Lung (tissue), 12 donors: ENCODE measurements around the gene ACO2. TPM values are rescaled to one million over a fixed set of nuclear protein-coding genes. Genes with fewer than 3 reads are reported as not detected.
A peak's percentile ranks its signal among the peaks of the same experiment; 100 is the strongest.

Experiments
- ATAC-seq: fragments of 200-7000 bp; cut with Tn5 transposase; one replicate; pipeline ENCODE4 v1.9.1; 2020; ENCODE audit warnings: moderate number of reproducible peaks; ENCODE audit not compliant: insufficient read depth, low FRiP score
- DNase-seq, 3 donors: peaks; one replicate each; pipeline ENCODE4 v3.0.0-alpha.2; 2013 to 2017
- H3K27ac ChIP-seq, 2 donors: one replicate each; pipeline ENCODE4 v1.5.1; 2013; ENCODE audit warnings: mild to moderate bottlenecking in 2 of 2, moderate library complexity in 2 of 2, control low read depth in 1 of 2, inconsistent platforms in 1 of 2, low read depth in 1 of 2, low read length in 1 of 2
- H3K27me3 ChIP-seq, 3 donors: one replicate each; pipeline ENCODE4 v1.5.1; 2013; ENCODE audit warnings: low read length in 2 of 3; ENCODE audit not compliant: control insufficient read depth in 3 of 3, insufficient read depth in 3 of 3
- H3K36me3 ChIP-seq, 4 donors: one replicate each; pipeline ENCODE4 v1.5.1; 2013; ENCODE audit warnings: low read length in 4 of 4, mild to moderate bottlenecking in 1 of 4, moderate library complexity in 1 of 4; ENCODE audit not compliant: control insufficient read depth in 4 of 4, insufficient read depth in 4 of 4
- H3K4me1 ChIP-seq, 5 donors: one replicate each; pipeline ENCODE4 v1.5.1; 2013; ENCODE audit warnings: low read length in 5 of 5, mild to moderate bottlenecking in 2 of 5, moderate library complexity in 1 of 5; ENCODE audit not compliant: control insufficient read depth in 5 of 5, insufficient read depth in 5 of 5
- H3K4me3 ChIP-seq: one replicate; pipeline ENCODE4 v1.5.1; 2013; ENCODE audit warnings: mild to moderate bottlenecking, control low read depth, moderate library complexity
- H3K9ac ChIP-seq, 2 donors: one replicate each; pipeline ENCODE4 v1.5.1; 2013; ENCODE audit warnings: low read length in 2 of 2, control low read depth in 1 of 2; ENCODE audit not compliant: insufficient read depth in 1 of 2
- H3K9me3 ChIP-seq, 4 donors: one replicate each; pipeline ENCODE4 v1.5.1; 2013; ENCODE audit warnings: low read length in 3 of 4, mild to moderate bottlenecking in 1 of 4, moderate library complexity in 1 of 4; ENCODE audit not compliant: control insufficient read depth in 4 of 4, insufficient read depth in 3 of 4
- CTCF ChIP-seq: IDR thresholded peaks from 2 replicates; pipeline ENCODE4 v1.5.1; 2012; ENCODE audit warnings: mild to moderate bottlenecking; ENCODE audit errors: control extremely low read depth, extremely low read depth
- WGBS, 2 donors: extraction: QIAGEN DNeasy Blood & Tissue Kit; methylation state at CpG; one replicate each; pipeline ENCODE4 v1.1.7; 2013; 5-methylcytosine and 5-hydroxymethylcytosine counted together
- polyA plus RNA-seq, 2 donors: library from polyadenylated mRNA; stranded (reverse); fragments of 200-250 nt; gene quantifications; one replicate each; pipeline ENCODE4 v1.2.1, GENCODE V29; 2013
- total RNA-seq, 2 donors: library from RNA; depleted of rRNA in 1 of 2; stranded (reverse); fragments of >200 nt in 1 of 2; gene quantifications; one replicate each; pipeline ENCODE4 v1.2.1, GENCODE V29; 2014 to 2021
- donor health status: control.
- donor health status: control.
- donor health status: Bipolar disorder and iron deficiency.
- donor health status: healthy.
- donor health status: DM: yes; HTN: yes; CAD: no.

ACO2 gene
- total and polyA plus RNA-seq, 4 donors: 34.1 to 101 (median 62.5) TPM

DNA sequence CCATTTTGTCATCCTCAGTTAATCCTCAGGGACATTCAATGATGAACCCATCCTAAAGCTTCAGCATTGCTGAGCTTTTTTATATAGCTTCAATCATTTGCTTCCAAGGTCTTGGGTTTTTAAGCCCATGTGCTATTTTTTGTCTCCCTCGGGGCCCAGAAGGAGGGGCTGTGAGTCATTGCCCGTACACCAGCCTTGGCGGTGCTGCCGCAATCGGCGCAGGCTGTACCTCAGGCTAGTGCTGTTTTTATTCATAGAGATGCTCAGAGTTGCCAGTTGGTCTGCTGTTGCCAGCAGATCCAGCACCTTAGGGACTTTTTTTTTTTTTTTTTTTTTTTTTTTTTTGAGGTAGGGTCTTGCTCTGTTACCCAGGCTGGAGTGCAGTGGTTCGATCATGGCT lies 35.5 kb downstream of the ACO2 start:
- no peaks in the 10 kb centered on the region for H3K4me1 ChIP-seq
- no peak for ATAC-seq
- peaks cover 20 to 44% (median 28%) of the 10 kb centered on the region in 4 donors for H3K36me3 ChIP-seq
- peak overlapping the region in 1 of 2 donors; percentile 63 for H3K27ac ChIP-seq
- H3K9me3 ChIP-seq: no peaks in the 10 kb centered on the region
- TF ChIP-seq CTCF: no peak
- 86 to 93% methylated on average over 7 of the region's 7 CpGs for WGBS, 2 donors
- no peaks in the 10 kb centered on the region for H3K27me3 ChIP-seq
- DNase-seq: no peak
- H3K4me3 ChIP-seq: no peak overlapping the region
- H3K9ac ChIP-seq: no peak overlapping the region

GRCh38 chr22:41504816-41505215 lies 35.9 kb downstream of the ACO2 start:
- Histone ChIP-seq H3K27me3 (no peaks in the 10 kb centered on the region), H3K9me3 (no peaks in the 10 kb centered on the region), H3K9ac (no peak overlapping the region), H3K4me1 (no peaks in the 10 kb centered on the region), H3K4me3 (no peak overlapping the region), H3K27ac (peak overlapping the region in 1 of 2 donors; percentile 63), H3K36me3 (peaks cover 18 to 43% (median 26%) of the 10 kb centered on the region in 4 donors)
- DNase-seq (no peak), ATAC-seq (no peak)
- no peak for TF ChIP-seq CTCF
- WGBS, 2 donors: 76 to 87% methylated on average over 4 of the region's 4 CpGs

GRCh38 chr22:41505511-41506220 lies 36.7 kb downstream of the ACO2 start:
- 95 to 98% methylated on average over 10 of the region's 10 CpGs for WGBS, 2 donors
- DNase-seq: no peak
- TF ChIP-seq CTCF: no peak
- no peak overlapping the region for H3K27ac ChIP-seq
- peaks cover 16 to 45% (median 28%) of the 10 kb centered on the region in 4 donors for H3K36me3 ChIP-seq
- H3K4me3 ChIP-seq: no peak overlapping the region
- H3K27me3 ChIP-seq: no peaks in the 10 kb centered on the region
- no peaks in the 10 kb centered on the region for H3K9me3 ChIP-seq
- no peak overlapping the region for H3K9ac ChIP-seq
- no peak for ATAC-seq
- H3K4me1 ChIP-seq: no peaks in the 10 kb centered on the region
